Astrocyte (in vitro differentiated cells and primary cell): Measurements from ENCODE around the gene SPTBN1. TPM values are rescaled to one million over a fixed set of nuclear protein-coding genes. Genes with fewer than 3 reads are reported as not detected.

Source experiments
- DNase-seq: peaks from one replicate; pipeline ENCODE4 v3.0.0-alpha.2; 2010; ENCODE audit warnings: low read depth
- FAIRE-seq: peaks from 2 replicates; lab custom pipeline; 2011; peaks lifted over from hg19 to GRCh38; lab: Jason Lieb, UNC
- H2AFZ ChIP-seq: 2 replicates; pipeline ENCODE4 v1.6.0; 2012; ENCODE audit warnings: low read depth, low read length, inconsistent platforms
- H3K27ac ChIP-seq: 2 replicates; pipeline ENCODE4 v1.5.1; 2011; ENCODE audit warnings: low read depth, low read length, inconsistent platforms
- H3K27me3 ChIP-seq: 2 replicates; pipeline ENCODE4 v1.6.0; 2011; ENCODE audit warnings: low read length, inconsistent platforms; ENCODE audit not compliant: insufficient read depth
- H3K36me3 ChIP-seq: 2 replicates; pipeline ENCODE4 v1.5.1; 2011; ENCODE audit warnings: low read length, inconsistent platforms; ENCODE audit not compliant: insufficient read depth
- H3K4me1 ChIP-seq: 2 replicates; pipeline ENCODE4 v1.5.1; 2011; ENCODE audit warnings: low read length, inconsistent platforms; ENCODE audit not compliant: insufficient read depth
- H3K4me2 ChIP-seq: 2 replicates; pipeline ENCODE4 v1.6.0; 2012; ENCODE audit warnings: low read length, inconsistent platforms
- H3K4me3 ChIP-seq: 2 replicates; pipeline ENCODE4 v1.5.1; 2011; ENCODE audit warnings: low read depth, mild to moderate bottlenecking, low read length, inconsistent platforms; ENCODE audit not compliant: insufficient read depth
- H3K79me2 ChIP-seq: 2 replicates; pipeline ENCODE4 v1.6.0; 2012; ENCODE audit warnings: mild to moderate bottlenecking, low read length, inconsistent platforms; ENCODE audit not compliant: insufficient read depth
- H3K9ac ChIP-seq: 2 replicates; pipeline ENCODE4 v1.6.0; 2012; ENCODE audit warnings: mild to moderate bottlenecking, low read length, inconsistent platforms
- H3K9me3 ChIP-seq: 2 replicates; pipeline ENCODE4 v1.5.1; 2012; ENCODE audit warnings: low read depth, mild to moderate bottlenecking, low read length, inconsistent platforms; ENCODE audit not compliant: insufficient read depth
- H4K20me1 ChIP-seq: 2 replicates; pipeline ENCODE4 v1.6.0; 2012; ENCODE audit warnings: low read length, inconsistent platforms; ENCODE audit not compliant: insufficient read depth
- H3K27ac Mint-ChIP-seq: one replicate; pipeline ENCODE4 v1.8.0; 2021; ENCODE audit warnings: mild to moderate bottlenecking, mixed read lengths; ENCODE audit not compliant: unreplicated experiment
- H3K27me3 Mint-ChIP-seq: one replicate; pipeline ENCODE4 v1.8.0; 2021; ENCODE audit warnings: low read depth, mixed read lengths; ENCODE audit not compliant: unreplicated experiment
- H3K36me3 Mint-ChIP-seq: one replicate; pipeline ENCODE4 v1.8.0; 2021; ENCODE audit warnings: low read depth, mixed read lengths; ENCODE audit not compliant: unreplicated experiment
- H3K4me1 Mint-ChIP-seq: one replicate; pipeline ENCODE4 v1.8.0; 2021; ENCODE audit warnings: low read depth, mixed read lengths; ENCODE audit not compliant: unreplicated experiment
- H3K4me3 Mint-ChIP-seq: one replicate; pipeline ENCODE4 v1.8.0; 2021; ENCODE audit warnings: mild to moderate bottlenecking, moderate library complexity, mixed read lengths; ENCODE audit not compliant: unreplicated experiment
- H3K9me3 Mint-ChIP-seq: one replicate; pipeline ENCODE4 v1.8.0; 2021; ENCODE audit warnings: mild to moderate bottlenecking, mixed read lengths; ENCODE audit not compliant: unreplicated experiment
- CTCF ChIP-seq: IDR thresholded peaks from 2 replicates; pipeline ENCODE4 v1.5.1; 2011; ENCODE audit warnings: low read depth, mild to moderate bottlenecking, inconsistent platforms, low read length, moderate library complexity; ENCODE audit not compliant: insufficient read depth
- EZH2 ChIP-seq: IDR thresholded peaks from 2 replicates; pipeline ENCODE4 v1.6.1; 2012; ENCODE audit warnings: mild to moderate bottlenecking, low read length, inconsistent platforms; ENCODE audit not compliant: insufficient read depth
- total RNA-seq: library from RNA; stranded (reverse); gene quantifications from 2 replicates; pipeline ENCODE4 v1.2.1, GENCODE V29; 2021

Gene SPTBN1
- total RNA-seq, 1 donor from 2014 or later = 311 TPM

GRCh38 chr2:54649633-54650032 is 193.5 kb downstream of the SPTBN1 start:
- no peak overlapping the region for H3K4me2 ChIP-seq
- H3K36me3 Mint-ChIP-seq = peaks cover 43% of the 10 kb centered on the region
- no peaks in the 10 kb centered on the region for H3K9me3 ChIP-seq
- no peak overlapping the region for H3K4me3 Mint-ChIP-seq
- no peaks in the 10 kb centered on the region for H3K4me1 ChIP-seq
- no peak for DNase-seq
- peaks cover 9% of the 10 kb centered on the region for H3K79me2 ChIP-seq
- no peaks in the 10 kb centered on the region for H3K27me3 ChIP-seq
- no peaks in the 10 kb centered on the region for H3K27me3 Mint-ChIP-seq
- peaks cover 20% of the 10 kb centered on the region for H4K20me1 ChIP-seq
- TF ChIP-seq EZH2 (no peak), CTCF (no peak)
- FAIRE-seq = no peak
- peaks cover 90% of the 10 kb centered on the region for H3K36me3 ChIP-seq
- H3K27ac Mint-ChIP-seq = no peak overlapping the region
- H3K27ac ChIP-seq = no peak overlapping the region
- H3K4me3 ChIP-seq = no peak overlapping the region
- no peak overlapping the region for H2AFZ ChIP-seq
- no peak overlapping the region for H3K9ac ChIP-seq
- H3K9me3 Mint-ChIP-seq = no peaks in the 10 kb centered on the region
- peaks cover 6% of the 10 kb centered on the region for H3K4me1 Mint-ChIP-seq

GRCh38 chr2:54650612-54651011 is 194.5 kb downstream of the SPTBN1 start:
- Histone ChIP-seq H3K36me3 (peaks cover 90% of the 10 kb centered on the region), H3K9me3 (no peaks in the 10 kb centered on the region), H3K79me2 (peaks cover 8% of the 10 kb centered on the region), H3K4me1 (no peaks in the 10 kb centered on the region), H3K27ac (no peak overlapping the region), H3K9ac (no peak overlapping the region), H2AFZ (no peak overlapping the region), H3K27me3 (no peaks in the 10 kb centered on the region), H3K4me2 (no peak overlapping the region), H3K4me3 (no peak overlapping the region), H4K20me1 (peaks cover 30% of the 10 kb centered on the region)
- Mint-ChIP-seq H3K9me3 (no peaks in the 10 kb centered on the region), H3K27me3 (no peaks in the 10 kb centered on the region), H3K4me1 (peaks cover 6% of the 10 kb centered on the region), H3K27ac (no peak overlapping the region), H3K36me3 (peaks cover 42% of the 10 kb centered on the region), H3K4me3 (no peak overlapping the region)
- TF ChIP-seq EZH2 = no peak
- TF ChIP-seq CTCF = no peak
- no peak for DNase-seq
- FAIRE-seq = no peak

- FAIRE-seq = no peak
- Histone ChIP-seq H3K4me2 (no peak overlapping the region), H3K27ac (no peak overlapping the region), H3K4me3 (no peak overlapping the region), H3K4me1 (no peaks in the 10 kb centered on the region), H3K79me2 (peaks cover 8% of the 10 kb centered on the region), H3K9ac (no peak overlapping the region), H3K36me3 (peaks cover 90% of the 10 kb centered on the region), H4K20me1 (peaks cover 34% of the 10 kb centered on the region), H2AFZ (no peak overlapping the region), H3K9me3 (no peaks in the 10 kb centered on the region), H3K27me3 (no peaks in the 10 kb centered on the region)
- peaks cover 45% of the 10 kb centered on the region for H3K36me3 Mint-ChIP-seq
- no peak overlapping the region for H3K27ac Mint-ChIP-seq
- TF ChIP-seq EZH2 = no peak
- no peak for TF ChIP-seq CTCF
- H3K27me3 Mint-ChIP-seq = no peaks in the 10 kb centered on the region
- H3K4me1 Mint-ChIP-seq = peaks cover 6% of the 10 kb centered on the region
- DNase-seq = no peak
- no peaks in the 10 kb centered on the region for H3K9me3 Mint-ChIP-seq
- H3K4me3 Mint-ChIP-seq = no peak overlapping the region
Measured at GRCh38 chr2:54651291-54651690, 195.2 kb downstream of the SPTBN1 start.
